DND-41 (cell line): ENCODE data around the gene EYA4.

Experiments
- ATAC-seq: fragments of 200-7000 bp; cut with Tn5 transposase; 3 replicates; pipeline ENCODE4 v1.9.1; 2021; ENCODE audit warnings: low read depth; ENCODE audit not compliant: insufficient read depth
- DNase-seq: peaks from one replicate; pipeline ENCODE4 v3.0.0-alpha.2; 2020
- H2AFZ ChIP-seq: 2 replicates; pipeline ENCODE4 v1.6.0; 2012; ENCODE audit warnings: low read depth, low read length
- H3K27ac ChIP-seq: 2 replicates; pipeline ENCODE4 v1.5.1; 2012; ENCODE audit warnings: low read length, inconsistent platforms
- H3K27me3 ChIP-seq: fragments of 200-600 bp; sonication (generic); 2 replicates; pipeline ENCODE4 v1.6.0; 2012; ENCODE audit warnings: low read length, mild to moderate bottlenecking, inconsistent platforms; ENCODE audit not compliant: insufficient read depth, poor library complexity
- H3K36me3 ChIP-seq: 2 replicates; pipeline ENCODE4 v1.5.1; 2012; ENCODE audit warnings: low read length, inconsistent platforms; ENCODE audit not compliant: insufficient read depth
- H3K4me1 ChIP-seq: 2 replicates; pipeline ENCODE4 v1.5.1; 2012; ENCODE audit warnings: mild to moderate bottlenecking, low read length; ENCODE audit not compliant: insufficient read depth
- H3K4me2 ChIP-seq: 2 replicates; pipeline ENCODE4 v1.6.0; 2012; ENCODE audit warnings: mild to moderate bottlenecking, moderate library complexity, low read length, inconsistent platforms; ENCODE audit not compliant: insufficient read depth
- H3K4me3 ChIP-seq, 2 experiments: fragments of 200-600 bp in 1 of 2; shearing (Covaris generic) in 1 of 2; 2 replicates each; pipeline ENCODE4 v1.5.1; 2012 to 2016; ENCODE audit warnings: inconsistent platforms in 2 of 2, low read length in 2 of 2, mild to moderate bottlenecking in 2 of 2, low read depth in 1 of 2, moderate library complexity in 1 of 2
- H3K79me2 ChIP-seq: 2 replicates; pipeline ENCODE4 v1.6.0; 2012; ENCODE audit warnings: low read length, inconsistent platforms; ENCODE audit not compliant: insufficient read depth
- H3K9ac ChIP-seq: 2 replicates; pipeline ENCODE4 v1.6.0; 2012; ENCODE audit warnings: low read depth, mild to moderate bottlenecking, inconsistent platforms, low read length, moderate library complexity
- H3K9me3 ChIP-seq: 2 replicates; pipeline ENCODE4 v1.5.1; 2012; ENCODE audit warnings: low read length, moderate library complexity, mild to moderate bottlenecking, inconsistent platforms; ENCODE audit not compliant: insufficient read depth, severe bottlenecking
- H4K20me1 ChIP-seq: 2 replicates; pipeline ENCODE4 v1.6.0; 2012; ENCODE audit warnings: low read length; ENCODE audit not compliant: insufficient read depth
- EZH2 ChIP-seq: IDR thresholded peaks from 3 replicates; pipeline ENCODE4 v1.6.1; 2012; ENCODE audit warnings: borderline replicate concordance, low read depth, mild to moderate bottlenecking, moderate library complexity, low read length, inconsistent platforms; ENCODE audit not compliant: severe bottlenecking
- TF ChIP-seq, protein P1 (sequence below): IDR thresholded peaks from 2 replicates; pipeline ENCODE4 v1.5.1; 2012; ENCODE audit warnings: borderline replicate concordance, low read length, moderate library complexity, mild to moderate bottlenecking; ENCODE audit not compliant: poor library complexity, severe bottlenecking; ENCODE audit errors: extremely low read depth

The EYA4 gene

DNA sequence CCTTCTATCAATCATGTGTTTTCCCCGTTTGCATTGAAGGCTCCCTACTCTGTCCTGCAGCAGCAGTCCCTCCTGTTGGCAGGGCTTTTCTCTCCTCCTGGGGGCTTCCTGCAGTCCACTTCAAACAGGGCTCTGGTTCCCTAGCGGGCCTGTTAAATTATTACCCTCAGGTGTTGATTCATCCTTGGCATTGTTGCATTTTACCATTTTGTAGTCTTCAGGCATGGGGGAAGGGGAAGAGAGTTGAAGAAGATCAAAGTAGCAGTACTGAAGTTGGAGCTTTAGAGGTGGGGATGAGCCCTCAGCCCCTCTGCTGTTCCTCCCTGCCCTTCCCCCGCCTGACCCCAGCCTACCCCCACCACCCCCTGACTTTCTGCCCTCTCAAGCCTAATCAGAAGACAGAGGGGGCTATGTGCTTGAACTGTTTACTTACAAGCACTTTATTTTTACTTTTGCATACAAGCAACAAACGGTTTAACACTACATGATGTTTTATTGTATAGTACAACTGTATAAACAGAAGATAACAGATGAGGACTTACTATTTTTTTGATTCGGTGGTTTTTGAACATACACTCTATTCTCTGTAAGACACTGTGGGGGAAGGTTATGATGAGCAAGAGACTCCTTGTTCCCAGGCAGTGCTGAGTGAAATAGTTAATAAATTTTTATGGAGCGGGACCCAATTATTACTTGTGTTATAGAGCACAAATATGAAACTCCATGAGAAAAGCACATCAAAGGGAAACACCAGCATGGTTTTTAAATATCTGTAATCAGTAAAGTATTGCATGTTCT is 169.7 kb downstream of the EYA4 start:
- no peak overlapping the region for H3K9ac ChIP-seq
- H3K4me2 ChIP-seq = no peak overlapping the region
- no peaks in the 10 kb centered on the region for H3K27me3 ChIP-seq
- no peak overlapping the region for H3K4me3 ChIP-seq
- no peak for ATAC-seq
- no peak overlapping the region for H2AFZ ChIP-seq
- H3K4me1 ChIP-seq = no peaks in the 10 kb centered on the region
- no peaks in the 10 kb centered on the region for H3K36me3 ChIP-seq
- H3K9me3 ChIP-seq = no peaks in the 10 kb centered on the region
- H3K27ac ChIP-seq = no peak overlapping the region
- H4K20me1 ChIP-seq = no peaks in the 10 kb centered on the region
- H3K79me2 ChIP-seq = no peaks in the 10 kb centered on the region
- TF ChIP-seq, protein P1, sequence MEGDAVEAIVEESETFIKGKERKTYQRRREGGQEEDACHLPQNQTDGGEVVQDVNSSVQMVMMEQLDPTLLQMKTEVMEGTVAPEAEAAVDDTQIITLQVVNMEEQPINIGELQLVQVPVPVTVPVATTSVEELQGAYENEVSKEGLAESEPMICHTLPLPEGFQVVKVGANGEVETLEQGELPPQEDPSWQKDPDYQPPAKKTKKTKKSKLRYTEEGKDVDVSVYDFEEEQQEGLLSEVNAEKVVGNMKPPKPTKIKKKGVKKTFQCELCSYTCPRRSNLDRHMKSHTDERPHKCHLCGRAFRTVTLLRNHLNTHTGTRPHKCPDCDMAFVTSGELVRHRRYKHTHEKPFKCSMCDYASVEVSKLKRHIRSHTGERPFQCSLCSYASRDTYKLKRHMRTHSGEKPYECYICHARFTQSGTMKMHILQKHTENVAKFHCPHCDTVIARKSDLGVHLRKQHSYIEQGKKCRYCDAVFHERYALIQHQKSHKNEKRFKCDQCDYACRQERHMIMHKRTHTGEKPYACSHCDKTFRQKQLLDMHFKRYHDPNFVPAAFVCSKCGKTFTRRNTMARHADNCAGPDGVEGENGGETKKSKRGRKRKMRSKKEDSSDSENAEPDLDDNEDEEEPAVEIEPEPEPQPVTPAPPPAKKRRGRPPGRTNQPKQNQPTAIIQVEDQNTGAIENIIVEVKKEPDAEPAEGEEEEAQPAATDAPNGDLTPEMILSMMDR = no peak
- TF ChIP-seq EZH2 = no peak
- DNase-seq = no peak

GRCh38 chr6:133411757-133412156 is 170.6 kb downstream of the EYA4 start:
- Histone ChIP-seq H3K36me3 (no peaks in the 10 kb centered on the region), H3K27ac (no peak overlapping the region), H3K27me3 (no peaks in the 10 kb centered on the region), H3K79me2 (no peaks in the 10 kb centered on the region), H3K4me3 (no peak overlapping the region), H3K9ac (no peak overlapping the region), H3K9me3 (no peaks in the 10 kb centered on the region), H4K20me1 (no peaks in the 10 kb centered on the region), H3K4me1 (no peaks in the 10 kb centered on the region), H2AFZ (no peak overlapping the region), H3K4me2 (no peak overlapping the region)
- DNase-seq (no peak), ATAC-seq (no peak)
- TF ChIP-seq EZH2 = no peak
- TF ChIP-seq, protein P1 = no peak

DNA sequence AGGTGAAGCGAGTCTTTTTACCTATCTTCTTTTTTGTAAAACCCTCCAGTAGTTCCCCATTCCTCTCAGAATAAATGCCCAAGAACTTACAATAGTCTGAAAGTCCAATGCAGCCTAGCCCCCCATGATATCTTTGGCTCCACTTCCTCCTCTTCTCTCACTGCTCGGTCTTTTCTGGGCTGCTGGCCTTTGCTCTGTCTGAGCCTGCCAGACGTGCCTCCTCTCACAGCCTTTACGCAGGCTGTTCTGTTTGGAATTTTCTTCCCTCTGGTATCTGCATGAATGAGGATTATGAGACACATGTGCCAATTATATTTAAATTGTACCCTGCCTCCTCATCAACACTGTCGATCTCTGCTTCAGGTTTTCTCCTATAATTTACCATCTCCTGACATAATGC is 174.1 kb downstream of the EYA4 start:
- no peak overlapping the region for H3K4me2 ChIP-seq
- ATAC-seq (no peak), DNase-seq (no peak)
- no peaks in the 10 kb centered on the region for H3K36me3 ChIP-seq
- TF ChIP-seq EZH2 = no peak
- TF ChIP-seq, protein P1 = no peak
- no peak overlapping the region for H3K4me3 ChIP-seq
- H3K9ac ChIP-seq = no peak overlapping the region
- no peaks in the 10 kb centered on the region for H3K4me1 ChIP-seq
- H3K27ac ChIP-seq = no peak overlapping the region
- H3K27me3 ChIP-seq = no peaks in the 10 kb centered on the region
- H4K20me1 ChIP-seq = no peaks in the 10 kb centered on the region
- no peak overlapping the region for H2AFZ ChIP-seq
- H3K79me2 ChIP-seq = no peaks in the 10 kb centered on the region
- H3K9me3 ChIP-seq = no peaks in the 10 kb centered on the region
